Measurements from ENCODE around the gene PLCB1.

Gene PLCB1

DNA sequence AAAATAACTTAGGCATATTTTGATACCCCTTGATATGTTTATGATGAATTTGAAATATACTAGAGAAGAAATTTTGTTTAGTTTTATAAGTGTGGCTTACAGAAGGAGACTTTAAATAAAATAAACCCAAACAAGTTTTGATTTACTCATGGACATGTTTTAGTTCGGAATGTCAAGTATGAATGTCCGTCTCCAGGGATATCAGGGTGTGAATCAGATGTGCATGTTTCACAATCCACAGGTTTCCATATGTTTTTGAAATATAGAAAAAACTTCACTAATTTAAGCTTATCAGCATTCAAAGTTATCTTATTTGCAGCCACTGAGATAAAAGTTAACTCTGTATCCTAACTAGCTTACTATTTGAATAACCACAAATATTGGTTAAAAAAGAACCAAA, 51.5 kb downstream of the PLCB1 start:
- peak; percentile 33 for DNase-seq (ENCODE audit: low read depth)
- H3K4me3 ChIP-seq (ENCODE audit: control insufficient read depth, low read depth, low read length): no peak overlapping the region
- TF ChIP-seq, protein P1, sequence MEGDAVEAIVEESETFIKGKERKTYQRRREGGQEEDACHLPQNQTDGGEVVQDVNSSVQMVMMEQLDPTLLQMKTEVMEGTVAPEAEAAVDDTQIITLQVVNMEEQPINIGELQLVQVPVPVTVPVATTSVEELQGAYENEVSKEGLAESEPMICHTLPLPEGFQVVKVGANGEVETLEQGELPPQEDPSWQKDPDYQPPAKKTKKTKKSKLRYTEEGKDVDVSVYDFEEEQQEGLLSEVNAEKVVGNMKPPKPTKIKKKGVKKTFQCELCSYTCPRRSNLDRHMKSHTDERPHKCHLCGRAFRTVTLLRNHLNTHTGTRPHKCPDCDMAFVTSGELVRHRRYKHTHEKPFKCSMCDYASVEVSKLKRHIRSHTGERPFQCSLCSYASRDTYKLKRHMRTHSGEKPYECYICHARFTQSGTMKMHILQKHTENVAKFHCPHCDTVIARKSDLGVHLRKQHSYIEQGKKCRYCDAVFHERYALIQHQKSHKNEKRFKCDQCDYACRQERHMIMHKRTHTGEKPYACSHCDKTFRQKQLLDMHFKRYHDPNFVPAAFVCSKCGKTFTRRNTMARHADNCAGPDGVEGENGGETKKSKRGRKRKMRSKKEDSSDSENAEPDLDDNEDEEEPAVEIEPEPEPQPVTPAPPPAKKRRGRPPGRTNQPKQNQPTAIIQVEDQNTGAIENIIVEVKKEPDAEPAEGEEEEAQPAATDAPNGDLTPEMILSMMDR (conservative IDR thresholded peaks at IDR 0.05; ENCODE audit: control insufficient read depth, insufficient read depth, low read depth, low read length): no peak

DNA sequence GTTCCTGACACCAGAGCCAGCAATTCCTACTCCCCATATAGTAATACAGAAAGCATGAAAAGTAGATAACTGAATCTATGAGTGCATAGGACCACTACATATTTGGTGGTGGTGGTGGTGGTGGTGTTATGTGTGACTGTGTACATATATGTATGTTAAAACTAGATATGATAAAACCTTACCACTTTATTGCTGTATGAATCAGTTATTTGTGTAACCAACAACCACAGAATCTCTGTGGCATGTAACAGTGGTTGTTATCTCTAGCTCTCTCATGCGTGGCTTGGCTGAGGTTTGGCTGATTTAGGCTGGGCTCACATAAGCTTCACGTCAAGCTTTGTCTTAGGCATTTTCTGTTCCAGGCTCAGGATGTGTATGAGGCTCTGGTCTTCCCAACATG, 55.7 kb downstream of the PLCB1 start:
- TF ChIP-seq, protein P1 (conservative IDR thresholded peaks at IDR 0.05; ENCODE audit: control insufficient read depth, insufficient read depth, low read depth, low read length): no peak
- H3K4me3 ChIP-seq (ENCODE audit: control insufficient read depth, low read depth, low read length): no peak overlapping the region
- DNase-seq (ENCODE audit: low read depth): peak; percentile 3

DNA sequence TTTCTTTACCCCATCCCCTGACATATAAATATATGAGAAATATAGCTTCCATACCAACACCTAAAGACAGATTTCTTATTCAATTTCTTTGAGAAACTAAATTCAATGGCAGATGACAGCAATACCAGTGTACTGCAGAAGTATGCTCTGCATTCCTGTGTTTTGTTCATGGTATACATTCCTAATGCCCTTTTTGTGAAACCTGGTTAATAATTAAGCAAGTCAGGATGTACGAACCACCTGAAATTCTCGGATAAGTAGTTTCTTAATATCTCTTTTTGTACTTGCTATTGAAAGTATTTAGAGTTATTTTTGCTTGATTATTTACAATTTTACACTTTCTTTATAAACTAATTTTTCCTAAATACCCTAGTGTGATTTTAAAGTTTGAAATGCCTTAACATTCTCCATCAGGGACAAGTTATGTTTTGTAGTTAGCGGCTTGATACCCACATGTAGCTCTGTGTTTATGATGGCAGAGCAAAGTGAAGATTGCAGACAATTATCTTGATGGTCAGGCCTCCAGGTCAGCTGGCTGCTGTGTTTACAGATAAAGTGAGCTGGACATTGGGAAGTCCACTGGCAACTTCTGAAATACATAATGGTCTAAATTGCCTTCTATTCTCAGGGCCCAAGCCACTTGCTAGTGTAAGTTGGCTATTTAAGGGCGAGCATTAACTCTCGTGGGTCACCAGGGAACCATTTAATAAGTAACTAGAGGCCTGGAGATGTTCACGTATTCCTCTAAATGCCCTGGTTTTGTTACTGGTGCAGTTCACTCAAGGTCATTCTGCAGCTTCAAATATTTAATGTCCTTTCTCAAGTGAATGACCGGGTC, 58.2 kb downstream of the PLCB1 start:
- DNase-seq (ENCODE audit: low read depth): no peak
- no peak overlapping the region for H3K4me3 ChIP-seq (ENCODE audit: control insufficient read depth, low read depth, low read length)
- TF ChIP-seq, protein P1 (conservative IDR thresholded peaks at IDR 0.05; ENCODE audit: control insufficient read depth, insufficient read depth, low read depth, low read length): no peak

DNA sequence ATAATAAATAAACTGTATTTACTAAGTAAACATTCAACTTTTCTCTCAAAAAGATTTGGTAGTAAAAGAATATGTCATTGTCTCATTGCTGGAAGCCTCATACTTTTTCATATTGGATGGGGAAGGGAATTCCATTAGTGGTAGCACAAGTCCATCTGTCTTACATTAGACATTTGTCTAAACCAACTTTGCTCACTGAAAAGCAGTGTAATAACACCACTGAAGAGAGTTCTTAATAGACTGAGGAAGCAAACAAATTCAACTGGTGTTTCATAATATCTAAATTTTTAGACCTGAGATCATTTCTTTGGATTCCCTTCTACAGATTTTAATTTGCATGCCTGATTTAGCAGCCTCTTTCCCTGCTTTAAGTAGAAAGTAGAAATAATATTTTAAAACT, 62.7 kb downstream of the PLCB1 start:
- no peak for DNase-seq (ENCODE audit: low read depth)
- H3K4me3 ChIP-seq (ENCODE audit: control insufficient read depth, low read depth, low read length): no peak overlapping the region
- TF ChIP-seq, protein P1 (conservative IDR thresholded peaks at IDR 0.05; ENCODE audit: control insufficient read depth, insufficient read depth, low read depth, low read length): no peak

DNA sequence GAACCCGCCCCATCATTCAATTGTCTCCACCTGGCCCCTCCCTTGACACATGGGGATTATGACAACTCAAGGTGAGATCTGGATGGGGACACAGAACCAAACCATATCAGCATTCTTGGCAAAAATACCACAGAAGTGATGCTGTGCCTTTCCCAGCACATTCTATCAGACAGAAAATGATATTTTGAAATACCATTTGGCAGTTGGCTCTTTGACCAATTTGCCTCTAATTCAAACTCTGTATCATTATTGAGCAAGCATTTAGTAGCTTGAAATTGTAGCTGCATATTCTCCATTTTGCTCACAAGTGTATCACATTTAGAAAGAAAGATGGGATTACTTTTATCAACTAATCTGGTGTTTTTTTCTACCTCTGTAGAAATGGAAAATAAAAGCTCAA, 64.0 kb downstream of the PLCB1 start:
- H3K4me3 ChIP-seq (ENCODE audit: control insufficient read depth, low read depth, low read length): no peak overlapping the region
- TF ChIP-seq, protein P1 (conservative IDR thresholded peaks at IDR 0.05; ENCODE audit: control insufficient read depth, insufficient read depth, low read depth, low read length): no peak
- no peak for DNase-seq (ENCODE audit: low read depth)

DNA sequence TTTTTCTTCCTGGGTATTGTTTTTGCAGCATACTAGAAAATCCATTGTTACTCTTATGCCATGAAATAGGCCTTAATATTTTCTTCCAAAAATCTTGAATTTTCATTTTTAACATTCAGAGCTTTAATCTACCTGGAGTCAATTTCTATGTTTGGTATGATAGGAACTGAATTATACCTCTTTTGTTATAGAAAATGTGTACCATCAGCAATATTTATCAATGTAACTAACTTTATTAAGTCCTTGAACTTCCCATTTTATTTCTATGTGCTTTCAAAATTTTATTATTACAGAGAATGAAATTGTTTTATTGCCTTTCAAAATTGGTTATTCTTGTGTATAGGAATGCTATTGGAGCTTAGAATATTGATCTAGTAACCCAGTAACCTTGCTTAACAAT, 68.2 kb downstream of the PLCB1 start:
- TF ChIP-seq, protein P1 (conservative IDR thresholded peaks at IDR 0.05; ENCODE audit: control insufficient read depth, insufficient read depth, low read depth, low read length): no peak
- no peak for DNase-seq (ENCODE audit: low read depth)
- H3K4me3 ChIP-seq (ENCODE audit: control insufficient read depth, low read depth, low read length): no peak overlapping the region

Data from fibroblast of mammary gland (primary cell).